CD14-positive monocyte (primary cell): ENCODE measurements around the gene ATXN1. TPM values are rescaled to one million over a fixed set of nuclear protein-coding genes. Genes with fewer than 3 reads are reported as not detected.

Experiments used
- DNase-seq, 3 donors: peaks; one replicate each; pipeline ENCODE4 v3.0.0-alpha.2; 2011 to 2022
- H2AFZ ChIP-seq: 2 replicates; pipeline ENCODE4 v1.6.0; 2012; ENCODE audit warnings: mild to moderate bottlenecking, low read depth, low read length, inconsistent platforms; ENCODE audit not compliant: insufficient read depth, poor library complexity, severe bottlenecking
- H3K27ac ChIP-seq, 2 donors: 1 replicate in 1 of 2; 2 replicates in 1 of 2; pipeline ENCODE4 v1.5.1; 2012 to 2013; ENCODE audit warnings: low read length in 2 of 2, control low read depth in 1 of 2, inconsistent platforms in 1 of 2, low read depth in 1 of 2, mild to moderate bottlenecking in 1 of 2
- H3K27me3 ChIP-seq, 2 donors: one replicate each; pipeline versions ENCODE4 v1.6.0 to v1.6.1; 2011 to 2013; ENCODE audit warnings: low read length in 2 of 2; ENCODE audit not compliant: control insufficient read depth in 2 of 2, insufficient read depth in 2 of 2
- H3K36me3 ChIP-seq, 2 donors: replicated peaks in 1 of 2; 1 replicate in 1 of 2; 2 replicates in 1 of 2; pipeline versions ENCODE4 v1.5.1 to v1.6.1; 2012 to 2013; ENCODE audit warnings: low read length in 2 of 2, control low read depth in 1 of 2, inconsistent platforms in 1 of 2, mild to moderate bottlenecking in 1 of 2; ENCODE audit not compliant: insufficient read depth in 2 of 2, control insufficient read depth in 1 of 2
- H3K4me1 ChIP-seq, 2 donors: 1 replicate in 1 of 2; 2 replicates in 1 of 2; pipeline versions ENCODE4 v1.5.1 to v1.6.1; 2012 to 2013; ENCODE audit warnings: low read length in 2 of 2, control low read depth in 1 of 2, inconsistent platforms in 1 of 2, mild to moderate bottlenecking in 1 of 2, moderate library complexity in 1 of 2; ENCODE audit not compliant: insufficient read depth in 2 of 2, control insufficient read depth in 1 of 2
- H3K4me2 ChIP-seq: replicated peaks from 2 replicates; pipeline ENCODE3; 2012; ENCODE audit warnings: low read length, moderate library complexity, mild to moderate bottlenecking; ENCODE audit not compliant: poor library complexity, severe bottlenecking; ENCODE audit errors: extremely low read depth
- H3K4me3 ChIP-seq, 3 experiments: fragments of 200-600 bp in 1 of 3; sonication (generic) in 1 of 3; replicated peaks in 1 of 3; 1 replicate in 2 of 3; 2 replicates in 1 of 3; pipeline ENCODE4 v1.5.1; 2011 to 2013; ENCODE audit warnings: low read length in 3 of 3, mild to moderate bottlenecking in 3 of 3, control low read depth in 2 of 3, low read depth in 2 of 3, inconsistent platforms in 1 of 3, moderate library complexity in 1 of 3
- H3K79me2 ChIP-seq: 2 replicates; pipeline ENCODE4 v1.6.0; 2012; ENCODE audit warnings: mild to moderate bottlenecking, control low read depth, inconsistent platforms, low read length, moderate library complexity; ENCODE audit not compliant: insufficient read depth
- H3K9ac ChIP-seq: 2 replicates; pipeline ENCODE4 v1.6.0; 2017; ENCODE audit warnings: low read length, mild to moderate bottlenecking; ENCODE audit not compliant: insufficient read depth, poor library complexity, severe bottlenecking
- H3K9me3 ChIP-seq, 2 donors: replicated peaks in 1 of 2; 1 replicate in 1 of 2; 2 replicates in 1 of 2; pipeline versions ENCODE4 v1.5.1 to v1.6.1; 2012 to 2013; ENCODE audit warnings: low read length in 2 of 2, control low read depth in 1 of 2; ENCODE audit not compliant: control insufficient read depth in 1 of 2, insufficient read depth in 1 of 2
- H4K20me1 ChIP-seq: 2 replicates; pipeline ENCODE4 v1.6.0; 2012; ENCODE audit warnings: mild to moderate bottlenecking, low read length, control low read depth, moderate library complexity; ENCODE audit not compliant: insufficient read depth
- H3K27ac Mint-ChIP-seq, 7 donors: one replicate each; pipeline ENCODE4 v1.8.0; 2020; ENCODE audit warnings: mild to moderate bottlenecking in 7 of 7, mixed read lengths in 7 of 7, moderate library complexity in 6 of 7, inconsistent platforms in 2 of 7
- H3K27me3 Mint-ChIP-seq, 3 donors: one replicate each; pipeline ENCODE4 v1.8.0; 2021 to 2022; ENCODE audit warnings: low read depth in 3 of 3, mild to moderate bottlenecking in 3 of 3, mixed read lengths in 3 of 3, moderate library complexity in 3 of 3, inconsistent platforms in 1 of 3
- H3K36me3 Mint-ChIP-seq, 2 donors: one replicate each; pipeline ENCODE4 v1.8.0; 2020; ENCODE audit warnings: mixed read lengths in 2 of 2, inconsistent platforms in 1 of 2, mild to moderate bottlenecking in 1 of 2
- H3K4me1 Mint-ChIP-seq: one replicate; pipeline ENCODE4 v1.8.0; 2020; ENCODE audit warnings: mild to moderate bottlenecking, mixed read lengths
- H3K4me3 Mint-ChIP-seq, 2 donors: one replicate each; pipeline ENCODE4 v1.8.0; 2020; ENCODE audit warnings: mild to moderate bottlenecking in 2 of 2, mixed read lengths in 2 of 2, moderate library complexity in 1 of 2
- H3K9me3 Mint-ChIP-seq, 7 donors: one replicate each; pipeline ENCODE4 v1.8.0; 2020 to 2022; ENCODE audit warnings: mixed read lengths in 7 of 7, mild to moderate bottlenecking in 6 of 7, moderate library complexity in 6 of 7, inconsistent platforms in 2 of 7
- CTCF ChIP-seq: fragments of 200-600 bp; IDR thresholded peaks from one replicate; pipeline ENCODE4 v1.8.0; 2022; ENCODE audit warnings: antibody characterized with exemption, mild to moderate bottlenecking
- WGBS: methylation state at CpG from one replicate; pipeline ENCODE4 v1.1.5; 2013; ENCODE audit warnings: missing lambda C conversion rate; ENCODE audit not compliant: insufficient coverage; 5-methylcytosine and 5-hydroxymethylcytosine counted together
- intact Hi-C, 2 donors: fragments of 100-400 bp; cut with micrococcal nuclease; formaldehyde crosslinking; loops; one replicate each; pipeline versions ENCODE4 v1.15.0 to v1.15.1; 2023
- polyA plus RNA-seq, 3 donors: library from polyadenylated mRNA; depleted of rRNA in 1 of 3; unstranded in 2 of 3; stranded (reverse) in 1 of 3; fragments of 300-500 nt in 2 of 3; fragments of >200 nt in 1 of 3; fragmentation: Illumina TruSeq in 2 of 3; gene quantifications; 1 replicate in 2 of 3; 2 replicates in 1 of 3; pipeline ENCODE4 v1.2.3, GENCODE V29; 2012 to 2021

Gene ATXN1
- polyA plus RNA-seq, 3 donors = 8.8 to 19.1 (median 10.9) TPM

- Mint-ChIP-seq H3K27me3 (peaks cover 2 to 5% (median 3%) of the 10 kb centered on the region in 3 donors), H3K4me3 (no peak overlapping the region), H3K36me3 (no peaks in the 10 kb centered on the region), H3K4me1 (no peaks in the 10 kb centered on the region), H3K9me3 (no peaks in the 10 kb centered on the region), H3K27ac (no peak overlapping the region)
- H3K4me1 ChIP-seq = no peaks in the 10 kb centered on the region
- H3K79me2 ChIP-seq = no peaks in the 10 kb centered on the region
- no peaks in the 10 kb centered on the region for H3K36me3 ChIP-seq
- WGBS = 18% methylated on average over 1 of the region's 1 CpG
- H2AFZ ChIP-seq = no peak overlapping the region
- TF ChIP-seq CTCF = no peak
- H3K4me3 ChIP-seq = no peak overlapping the region
- H3K27me3 ChIP-seq = no peaks in the 10 kb centered on the region
- no peaks in the 10 kb centered on the region for H4K20me1 ChIP-seq
- no peak overlapping the region for H3K4me2 ChIP-seq
- H3K27ac ChIP-seq = no peak overlapping the region
- no peak for DNase-seq
- H3K9me3 ChIP-seq = no peaks in the 10 kb centered on the region
- H3K9ac ChIP-seq = no peak overlapping the region
- intact Hi-C loops = no loop called here
Observed at GRCh38 chr6:16273256-16273655, 488.0 kb downstream of the ATXN1 start.

GRCh38 chr6:16272201-16272600, 489.1 kb downstream of the ATXN1 start:
- H2AFZ ChIP-seq = no peak overlapping the region
- H3K36me3 ChIP-seq = no peaks in the 10 kb centered on the region
- no peaks in the 10 kb centered on the region for H3K79me2 ChIP-seq
- WGBS = no CpG with 5 or more reads among the region's 1 CpG
- no peak overlapping the region for H3K9ac ChIP-seq
- peaks cover 0 to 7% (median 3%) of the 10 kb centered on the region in 3 donors for H3K27me3 Mint-ChIP-seq
- H3K27ac ChIP-seq = no peak overlapping the region
- intact Hi-C loops = no loop called here
- H3K4me2 ChIP-seq = no peak overlapping the region
- H3K4me1 Mint-ChIP-seq = no peaks in the 10 kb centered on the region
- no peak overlapping the region for H3K4me3 ChIP-seq
- H3K27ac Mint-ChIP-seq = no peak overlapping the region
- DNase-seq = no peak
- no peaks in the 10 kb centered on the region for H3K9me3 Mint-ChIP-seq
- no peaks in the 10 kb centered on the region for H4K20me1 ChIP-seq
- no peak for TF ChIP-seq CTCF
- no peaks in the 10 kb centered on the region for H3K4me1 ChIP-seq
- H3K4me3 Mint-ChIP-seq = no peak overlapping the region
- no peaks in the 10 kb centered on the region for H3K9me3 ChIP-seq
- no peaks in the 10 kb centered on the region for H3K36me3 Mint-ChIP-seq
- H3K27me3 ChIP-seq = no peaks in the 10 kb centered on the region
